Liver (tissue), 9 donors: ENCODE data around the gene HDAC2. TPM values are rescaled to one million over a fixed set of nuclear protein-coding genes. Genes with fewer than 3 reads are reported as not detected.
"Not testable (repeated sequence)": the region's sequence is repeated elsewhere in the genome, so short reads cannot be mapped to it uniquely, and the experiment has no call there.

Source experiments
- DNase-seq: peaks from one replicate; pipeline ENCODE4 v3.0.0-alpha.2; 2017; ENCODE audit warnings: low spot score
- H3K27ac ChIP-seq, 2 donors: one replicate each; pipeline ENCODE4 v1.7.0; 2013; ENCODE audit warnings: inconsistent platforms in 2 of 2, low read length in 2 of 2, control low read depth in 1 of 2, low read depth in 1 of 2, mild to moderate bottlenecking in 1 of 2
- H3K27me3 ChIP-seq, 4 donors: one replicate each; pipeline versions ENCODE4 v1.6.1 to v1.7.0; 2013; ENCODE audit warnings: low read length in 3 of 4, inconsistent platforms in 1 of 4, mild to moderate bottlenecking in 1 of 4, moderate library complexity in 1 of 4; ENCODE audit not compliant: control insufficient read depth in 4 of 4, insufficient read depth in 4 of 4
- H3K36me3 ChIP-seq, 4 donors: one replicate each; pipeline versions ENCODE4 v1.6.1 to v1.7.0; 2013; ENCODE audit warnings: low read length in 3 of 4, mild to moderate bottlenecking in 3 of 4, low read depth in 1 of 4, moderate library complexity in 1 of 4; ENCODE audit not compliant: control insufficient read depth in 4 of 4, insufficient read depth in 3 of 4
- H3K4me1 ChIP-seq, 4 donors: one replicate each; pipeline versions ENCODE4 v1.6.1 to v1.7.0; 2013; ENCODE audit warnings: low read length in 3 of 4, mild to moderate bottlenecking in 3 of 4, moderate library complexity in 1 of 4; ENCODE audit not compliant: control insufficient read depth in 4 of 4, insufficient read depth in 4 of 4
- H3K4me3 ChIP-seq, 3 donors: one replicate each; pipeline versions ENCODE4 v1.6.1 to v1.7.0; 2013; ENCODE audit warnings: low read length in 3 of 3, control low read depth in 1 of 3, low read depth in 1 of 3, mild to moderate bottlenecking in 1 of 3
- H3K9ac ChIP-seq, 2 donors: one replicate each; pipeline ENCODE4 v1.7.0; 2013; ENCODE audit warnings: low read length in 2 of 2, mild to moderate bottlenecking in 2 of 2, moderate library complexity in 2 of 2, control low read depth in 1 of 2, low read depth in 1 of 2
- H3K9me3 ChIP-seq, 4 donors: one replicate each; pipeline versions ENCODE4 v1.6.1 to v1.7.0; 2013; ENCODE audit warnings: low read length in 3 of 4; ENCODE audit not compliant: control insufficient read depth in 4 of 4
- EGR1 ChIP-seq, 2 donors: IDR thresholded peaks; 2 replicates each; pipeline ENCODE4 v1.6.1; 2016 to 2018; ENCODE audit warnings: antibody characterized with exemption in 2 of 2, low read depth in 2 of 2
- FOXA1 ChIP-seq: IDR thresholded peaks from 2 replicates; pipeline ENCODE4 v1.6.1; 2016; ENCODE audit warnings: antibody characterized with exemption
- FOXA2 ChIP-seq: IDR thresholded peaks from 2 replicates; pipeline ENCODE4 v1.6.1; 2016; ENCODE audit warnings: antibody characterized with exemption
- GABPA ChIP-seq, 2 donors: IDR thresholded peaks in 1 of 2; conservative IDR thresholded peaks in 1 of 2; 2 replicates each; pipeline ENCODE4 v1.6.1; 2016; ENCODE audit warnings: antibody characterized with exemption in 2 of 2, mild to moderate bottlenecking in 1 of 2, moderate library complexity in 1 of 2
- HNF4A ChIP-seq, 2 donors: conservative IDR thresholded peaks; 2 replicates each; pipeline ENCODE4 v1.6.1; 2016; ENCODE audit warnings: antibody characterized with exemption in 2 of 2, mild to moderate bottlenecking in 2 of 2
- HNF4G ChIP-seq: IDR thresholded peaks from 2 replicates; pipeline ENCODE4 v1.6.1; 2016; ENCODE audit warnings: antibody characterized with exemption
- JUND ChIP-seq, 2 donors: IDR thresholded peaks; 2 replicates each; pipeline ENCODE4 v1.6.1; 2016; ENCODE audit warnings: antibody characterized with exemption in 2 of 2
- NR2F2 ChIP-seq: IDR thresholded peaks from 2 replicates; pipeline ENCODE4 v1.6.1; 2016; ENCODE audit warnings: antibody characterized with exemption
- RAD21 ChIP-seq, 2 donors: IDR thresholded peaks; 2 replicates each; pipeline ENCODE4 v1.6.1; 2016; ENCODE audit warnings: antibody characterized with exemption in 2 of 2, mild to moderate bottlenecking in 2 of 2
- RXRA ChIP-seq, 2 donors: IDR thresholded peaks; 2 replicates each; pipeline ENCODE4 v1.6.1; 2017 to 2018; ENCODE audit warnings: antibody characterized with exemption in 2 of 2, mild to moderate bottlenecking in 1 of 2
- SP1 ChIP-seq: IDR thresholded peaks from 2 replicates; pipeline ENCODE4 v1.6.1; 2018; ENCODE audit warnings: antibody characterized with exemption, mild to moderate bottlenecking
- TAF1 ChIP-seq: conservative IDR thresholded peaks from 2 replicates; pipeline ENCODE4 v1.6.1; 2016; ENCODE audit warnings: antibody characterized with exemption, mild to moderate bottlenecking
- YY1 ChIP-seq: IDR thresholded peaks from 2 replicates; pipeline ENCODE4 v1.6.1; 2016; ENCODE audit warnings: antibody characterized with exemption, mild to moderate bottlenecking
- WGBS: extraction: QIAGEN DNeasy Blood & Tissue Kit; methylation state at CpG from one replicate; pipeline ENCODE4 v1.1.7; 2013; 5-methylcytosine and 5-hydroxymethylcytosine counted together
- polyA plus RNA-seq, 2 donors: library from polyadenylated mRNA; stranded (reverse) in 1 of 2; unstranded in 1 of 2; fragments of 200-250 nt in 1 of 2; fragments of >200 nt in 1 of 2; fragmentation: Nextera tagmentation in 1 of 2; extraction: Ambion mirVana in 1 of 2; gene quantifications; one replicate each; pipeline versions ENCODE4 v1.2.1 to v1.2.3, GENCODE V29; 2013 to 2015
- total RNA-seq, 2 donors: library from RNA; depleted of rRNA; stranded (reverse); fragments of >200 nt; gene quantifications; one replicate each; pipeline ENCODE4 v1.2.3, GENCODE V29; 2014
- TF ChIP-seq, protein P1 (sequence below): fragments of 150-350 bp; IDR thresholded peaks from 2 replicates; pipeline ENCODE4 v1.5.1; 2017; ENCODE audit warnings: improper control_type of control experiment, low read depth, low read length; ENCODE audit not compliant: missing input control
- TF ChIP-seq, protein P2 (sequence below): IDR thresholded peaks from 2 replicates; pipeline ENCODE4 v1.6.1; 2016; ENCODE audit warnings: antibody characterized with exemption, mild to moderate bottlenecking
- TF ChIP-seq, protein P3 (sequence below): IDR thresholded peaks from 2 replicates; pipeline ENCODE4 v1.6.1; 2016; ENCODE audit warnings: antibody characterized with exemption
- TF ChIP-seq, protein P4 (sequence below): IDR thresholded peaks from 2 replicates; pipeline ENCODE4 v1.6.1; 2016; ENCODE audit warnings: antibody characterized with exemption
- TF ChIP-seq, protein P5 (sequence below): IDR thresholded peaks from 2 replicates; pipeline ENCODE4 v1.6.1; 2016; ENCODE audit warnings: antibody characterized with exemption
- donor health status: healthy.
- donor health status: healthy.
- donor health status: healthy.
- donor health status: healthy.
- donor health status: healthy.

HDAC2 gene
- total and polyA plus RNA-seq, 4 donors = 14.7 to 56.9 (median 21.0) TPM

DNA sequence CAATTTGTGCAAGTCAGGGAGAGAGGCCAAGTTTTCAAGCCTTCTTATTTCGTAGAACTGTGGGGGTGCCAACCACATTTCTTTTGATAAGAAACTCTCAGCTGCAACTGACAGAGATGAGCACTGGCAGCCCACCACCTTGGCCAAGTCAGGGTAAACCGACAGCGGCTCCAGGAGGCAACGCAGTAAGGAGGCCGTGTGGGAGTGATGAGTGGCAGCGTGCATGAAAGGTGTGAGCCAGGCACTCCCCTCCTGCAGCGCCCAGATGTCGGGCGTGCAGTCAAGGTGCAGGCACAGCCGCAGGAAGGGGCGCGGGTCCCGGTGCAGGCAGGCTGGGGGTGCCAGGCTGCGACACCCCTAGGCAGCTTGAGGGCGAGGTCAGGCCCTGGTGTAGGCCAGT, 49.2 kb upstream of the HDAC2 start:
- Histone ChIP-seq H3K9ac (no peak overlapping the region), H3K4me3 (no peak overlapping the region), H3K27ac (no peak overlapping the region), H3K4me1 (no peaks in the 10 kb centered on the region), H3K27me3 (no peaks in the 10 kb centered on the region), H3K36me3 (no peaks in the 10 kb centered on the region), H3K9me3 (no peaks in the 10 kb centered on the region)
- 95% methylated on average over 15 of the region's 15 CpGs for WGBS
- no peak for DNase-seq
- TF ChIP-seq FOXA2 = no peak
- TF ChIP-seq NR2F2 = no peak
- TF ChIP-seq SP1 = no peak
- TF ChIP-seq JUND (IDR thresholded peaks at IDR 0.05) = no peak
- no peak for TF ChIP-seq HNF4G
- no peak for TF ChIP-seq TAF1
- no peak for TF ChIP-seq HNF4A (conservative IDR thresholded peaks at IDR 0.05)
- TF ChIP-seq, protein P1, sequence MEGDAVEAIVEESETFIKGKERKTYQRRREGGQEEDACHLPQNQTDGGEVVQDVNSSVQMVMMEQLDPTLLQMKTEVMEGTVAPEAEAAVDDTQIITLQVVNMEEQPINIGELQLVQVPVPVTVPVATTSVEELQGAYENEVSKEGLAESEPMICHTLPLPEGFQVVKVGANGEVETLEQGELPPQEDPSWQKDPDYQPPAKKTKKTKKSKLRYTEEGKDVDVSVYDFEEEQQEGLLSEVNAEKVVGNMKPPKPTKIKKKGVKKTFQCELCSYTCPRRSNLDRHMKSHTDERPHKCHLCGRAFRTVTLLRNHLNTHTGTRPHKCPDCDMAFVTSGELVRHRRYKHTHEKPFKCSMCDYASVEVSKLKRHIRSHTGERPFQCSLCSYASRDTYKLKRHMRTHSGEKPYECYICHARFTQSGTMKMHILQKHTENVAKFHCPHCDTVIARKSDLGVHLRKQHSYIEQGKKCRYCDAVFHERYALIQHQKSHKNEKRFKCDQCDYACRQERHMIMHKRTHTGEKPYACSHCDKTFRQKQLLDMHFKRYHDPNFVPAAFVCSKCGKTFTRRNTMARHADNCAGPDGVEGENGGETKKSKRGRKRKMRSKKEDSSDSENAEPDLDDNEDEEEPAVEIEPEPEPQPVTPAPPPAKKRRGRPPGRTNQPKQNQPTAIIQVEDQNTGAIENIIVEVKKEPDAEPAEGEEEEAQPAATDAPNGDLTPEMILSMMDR = no peak
- TF ChIP-seq EGR1 (IDR thresholded peaks at IDR 0.05; ENCODE audit: low read depth in 2 of 2) = no peak
- TF ChIP-seq GABPA (IDR thresholded peaks at IDR 0.05 in 1 of 2, conservative IDR thresholded peaks at IDR 0.05 in 1 of 2) = no peak
- TF ChIP-seq, protein P2, sequence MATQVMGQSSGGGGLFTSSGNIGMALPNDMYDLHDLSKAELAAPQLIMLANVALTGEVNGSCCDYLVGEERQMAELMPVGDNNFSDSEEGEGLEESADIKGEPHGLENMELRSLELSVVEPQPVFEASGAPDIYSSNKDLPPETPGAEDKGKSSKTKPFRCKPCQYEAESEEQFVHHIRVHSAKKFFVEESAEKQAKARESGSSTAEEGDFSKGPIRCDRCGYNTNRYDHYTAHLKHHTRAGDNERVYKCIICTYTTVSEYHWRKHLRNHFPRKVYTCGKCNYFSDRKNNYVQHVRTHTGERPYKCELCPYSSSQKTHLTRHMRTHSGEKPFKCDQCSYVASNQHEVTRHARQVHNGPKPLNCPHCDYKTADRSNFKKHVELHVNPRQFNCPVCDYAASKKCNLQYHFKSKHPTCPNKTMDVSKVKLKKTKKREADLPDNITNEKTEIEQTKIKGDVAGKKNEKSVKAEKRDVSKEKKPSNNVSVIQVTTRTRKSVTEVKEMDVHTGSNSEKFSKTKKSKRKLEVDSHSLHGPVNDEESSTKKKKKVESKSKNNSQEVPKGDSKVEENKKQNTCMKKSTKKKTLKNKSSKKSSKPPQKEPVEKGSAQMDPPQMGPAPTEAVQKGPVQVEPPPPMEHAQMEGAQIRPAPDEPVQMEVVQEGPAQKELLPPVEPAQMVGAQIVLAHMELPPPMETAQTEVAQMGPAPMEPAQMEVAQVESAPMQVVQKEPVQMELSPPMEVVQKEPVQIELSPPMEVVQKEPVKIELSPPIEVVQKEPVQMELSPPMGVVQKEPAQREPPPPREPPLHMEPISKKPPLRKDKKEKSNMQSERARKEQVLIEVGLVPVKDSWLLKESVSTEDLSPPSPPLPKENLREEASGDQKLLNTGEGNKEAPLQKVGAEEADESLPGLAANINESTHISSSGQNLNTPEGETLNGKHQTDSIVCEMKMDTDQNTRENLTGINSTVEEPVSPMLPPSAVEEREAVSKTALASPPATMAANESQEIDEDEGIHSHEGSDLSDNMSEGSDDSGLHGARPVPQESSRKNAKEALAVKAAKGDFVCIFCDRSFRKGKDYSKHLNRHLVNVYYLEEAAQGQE = no peak
- TF ChIP-seq, protein P3, sequence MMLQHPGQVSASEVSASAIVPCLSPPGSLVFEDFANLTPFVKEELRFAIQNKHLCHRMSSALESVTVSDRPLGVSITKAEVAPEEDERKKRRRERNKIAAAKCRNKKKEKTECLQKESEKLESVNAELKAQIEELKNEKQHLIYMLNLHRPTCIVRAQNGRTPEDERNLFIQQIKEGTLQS = no peak
- TF ChIP-seq YY1 = no peak
- TF ChIP-seq, protein P4, sequence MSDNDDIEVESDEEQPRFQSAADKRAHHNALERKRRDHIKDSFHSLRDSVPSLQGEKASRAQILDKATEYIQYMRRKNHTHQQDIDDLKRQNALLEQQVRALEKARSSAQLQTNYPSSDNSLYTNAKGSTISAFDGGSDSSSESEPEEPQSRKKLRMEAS = no peak
- TF ChIP-seq FOXA1 = no peak
- TF ChIP-seq, protein P5, sequence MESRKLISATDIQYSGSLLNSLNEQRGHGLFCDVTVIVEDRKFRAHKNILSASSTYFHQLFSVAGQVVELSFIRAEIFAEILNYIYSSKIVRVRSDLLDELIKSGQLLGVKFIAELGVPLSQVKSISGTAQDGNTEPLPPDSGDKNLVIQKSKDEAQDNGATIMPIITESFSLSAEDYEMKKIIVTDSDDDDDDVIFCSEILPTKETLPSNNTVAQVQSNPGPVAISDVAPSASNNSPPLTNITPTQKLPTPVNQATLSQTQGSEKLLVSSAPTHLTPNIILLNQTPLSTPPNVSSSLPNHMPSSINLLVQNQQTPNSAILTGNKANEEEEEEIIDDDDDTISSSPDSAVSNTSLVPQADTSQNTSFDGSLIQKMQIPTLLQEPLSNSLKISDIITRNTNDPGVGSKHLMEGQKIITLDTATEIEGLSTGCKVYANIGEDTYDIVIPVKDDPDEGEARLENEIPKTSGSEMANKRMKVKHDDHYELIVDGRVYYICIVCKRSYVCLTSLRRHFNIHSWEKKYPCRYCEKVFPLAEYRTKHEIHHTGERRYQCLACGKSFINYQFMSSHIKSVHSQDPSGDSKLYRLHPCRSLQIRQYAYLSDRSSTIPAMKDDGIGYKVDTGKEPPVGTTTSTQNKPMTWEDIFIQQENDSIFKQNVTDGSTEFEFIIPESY = no peak
- no peak for TF ChIP-seq RXRA (IDR thresholded peaks at IDR 0.05)
- TF ChIP-seq RAD21 (IDR thresholded peaks at IDR 0.05) = no peak

DNA sequence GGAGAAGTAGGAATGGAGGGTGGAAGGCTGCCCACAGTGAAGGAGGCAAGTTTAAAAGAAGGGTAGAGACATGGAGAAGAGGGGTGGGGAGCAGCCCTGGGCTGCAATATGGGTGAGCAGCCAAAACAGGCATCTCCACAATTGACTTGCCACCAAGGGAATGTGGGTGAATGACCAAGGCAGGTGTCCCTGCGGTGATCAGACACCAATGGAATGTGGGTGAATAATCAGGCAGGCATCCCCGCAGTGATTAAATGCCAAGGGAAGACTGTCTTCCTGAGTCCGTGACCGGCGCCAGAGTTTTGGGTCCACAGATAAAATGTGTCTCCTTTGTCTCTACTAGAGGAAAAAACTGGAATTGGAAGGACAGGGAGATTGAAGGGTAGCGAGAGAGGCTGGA, 46.2 kb upstream of the HDAC2 start:
- not testable (repeated sequence) for H3K4me3 ChIP-seq, H3K9ac ChIP-seq, H3K27ac ChIP-seq, H3K36me3 ChIP-seq, H3K4me1 ChIP-seq, H3K27me3 ChIP-seq, DNase-seq, H3K9me3 ChIP-seq
- WGBS = 94% methylated on average over 6 of the region's 6 CpGs

DNA sequence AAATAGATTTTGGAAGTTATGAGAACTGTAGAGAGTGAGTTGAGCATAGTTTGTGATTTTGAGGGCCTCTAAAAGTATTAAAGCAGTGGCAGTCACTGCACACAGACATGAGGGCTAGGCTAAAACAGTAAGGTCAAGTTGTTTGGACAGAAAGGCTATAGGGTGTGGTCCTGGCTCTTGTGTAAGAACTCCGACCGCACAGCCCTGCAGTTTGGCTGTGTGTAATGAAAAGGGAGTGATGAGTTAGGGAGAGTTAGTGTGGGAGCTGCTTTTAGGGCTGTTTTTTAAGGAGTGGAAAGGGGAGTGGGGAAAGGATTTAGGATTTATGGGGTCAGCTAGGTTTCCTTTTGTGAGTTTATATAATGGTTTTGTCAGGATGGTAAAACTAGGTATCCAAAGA, 43.2 kb upstream of the HDAC2 start:
- not testable (repeated sequence) for H3K4me1 ChIP-seq, DNase-seq, H3K9ac ChIP-seq, H3K27ac ChIP-seq, H3K27me3 ChIP-seq, H3K9me3 ChIP-seq, H3K4me3 ChIP-seq, H3K36me3 ChIP-seq
- 67% methylated on average over 2 of the region's 2 CpGs for WGBS

DNA sequence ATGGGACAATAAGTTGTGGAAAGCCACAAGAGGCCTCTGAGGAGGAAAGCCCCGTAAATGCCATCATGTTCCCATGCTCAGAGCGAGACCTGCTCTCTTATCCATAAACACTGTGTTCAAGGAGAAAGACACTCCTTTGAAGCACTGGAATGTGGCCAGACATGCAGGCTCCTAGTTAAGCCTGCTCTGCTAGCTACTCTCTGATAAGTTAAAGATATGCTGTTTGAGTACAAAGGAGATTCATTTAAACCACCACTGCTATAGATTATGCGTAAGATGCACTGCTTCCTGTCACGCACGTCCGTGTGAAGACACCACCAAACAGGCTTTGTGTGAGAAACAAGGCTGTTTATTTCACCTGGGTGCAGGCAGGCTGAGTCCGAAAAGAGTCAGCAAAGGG, 40.5 kb upstream of the HDAC2 start:
- H3K4me3 ChIP-seq, H3K36me3 ChIP-seq, H3K4me1 ChIP-seq, H3K27ac ChIP-seq, H3K9ac ChIP-seq, DNase-seq, H3K27me3 ChIP-seq, H3K9me3 ChIP-seq: not testable (repeated sequence)
- 60% methylated on average over 7 of the region's 7 CpGs for WGBS
